ENCODE results near the gene DDX42. TPM values are rescaled to one million over a fixed set of nuclear protein-coding genes. Genes with fewer than 3 reads are reported as not detected.

DDX42 gene
- total and polyA plus RNA-seq, 2 of the 13 experiments (the other 11 are each of a cell fraction or from before 2014, with no cell fraction given) = 87.2 to 92.9 TPM

DNA sequence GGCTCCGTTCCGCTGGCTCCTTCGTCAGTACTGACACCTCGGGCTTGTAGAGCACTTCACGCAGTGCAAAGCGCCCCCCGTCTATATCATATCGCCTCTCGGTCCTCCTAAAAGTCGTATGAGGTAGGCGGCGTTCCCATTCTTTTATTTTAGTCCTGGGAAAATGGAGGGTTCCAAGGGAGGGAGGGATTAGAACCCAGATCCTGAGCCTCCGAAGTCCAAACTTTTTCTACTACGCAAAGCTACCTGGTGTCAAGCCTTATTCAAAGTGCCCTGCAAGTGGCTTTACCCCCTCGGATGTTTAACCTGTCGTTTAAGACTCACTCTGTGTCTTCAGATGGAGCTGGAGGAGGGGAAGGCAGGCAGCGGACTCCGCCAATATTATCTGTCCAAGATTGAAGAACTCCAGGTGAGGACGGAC is 53.8 kb downstream of the DDX42 start:
- peaks cover 45% of the 10 kb centered on the region for H3K79me2 ChIP-seq (ENCODE audit: insufficient read depth, low read length)
- H3K9ac ChIP-seq (ENCODE audit: insufficient read depth, low read depth, low read length) = peak overlapping the region; percentile 86
- peaks cover 31% of the 10 kb centered on the region for H3K4me1 ChIP-seq (ENCODE audit: insufficient read depth, low read length)
- intact Hi-C loops (cut with micrococcal nuclease; ENCODE audit: unreplicated experiment) (loop anchor here (1.0 to 5.0 kb wide), 4 partner anchors 13 to 87 kb away; partner anchors contain the start of genes CCDC47, DDX42 and STRADA), in situ Hi-C loops (cut with HindIII; ENCODE audit: extremely low pct_ligation_motif_present, low pct_unique_long_range_greater_than_20kb) (no loop called here)
- no peaks in the 10 kb centered on the region; a peak in 1 of 5 replicates for H3K27me3 ChIP-seq (ENCODE audit: control insufficient read depth in 1 of 2, insufficient read depth in 2 of 2, low read length in 2 of 2)
- no TSS peak for BruUV-seq (replicated peaks)
- H3K4me2 ChIP-seq (ENCODE audit: low read depth, low read length) = peak overlapping the region; percentile 81
- no peaks in the 10 kb centered on the region for H4K20me1 ChIP-seq (ENCODE audit: insufficient read depth, low read length)
- FAIRE-seq (no peak), DNase-seq (ENCODE audit: low spot score) (no peak), ATAC-seq (no peak)
- WGBS (ENCODE audit: low lambda C conversion rate) = 4% methylated on average over 19 of the region's 19 CpGs
- H2AFZ ChIP-seq (ENCODE audit: low read length) = no peak overlapping the region
- peak overlapping the region; percentile 84 to 98 (median 95) for H3K4me3 ChIP-seq (replicated peaks in 1 of 3; ENCODE audit: insufficient read depth in 1 of 3, low read depth in 2 of 3, low read length in 3 of 3)
- POLR2A ChIA-PET = interaction anchor here (0.8 to 3.5 kb wide), 5 partner anchors 9 to 55 kb away, joined by 4 to 37 read pairs (median 10); partner anchors contain the start of genes CCDC47 and DDX42
- peaks cover 47 to 68% of the 10 kb centered on the region in 2 experiments for H3K36me3 ChIP-seq (replicated peaks in 1 of 2; ENCODE audit: control insufficient read depth in 1 of 2, insufficient read depth in 2 of 2, low read length in 2 of 2)
- peak overlapping the region; percentile 91 for H3K27ac ChIP-seq (ENCODE audit: extremely low read length, insufficient read depth, low read length)
- no peaks in the 10 kb centered on the region for H3K9me3 ChIP-seq (ENCODE audit: low read length)
- CTCF ChIA-PET (ENCODE audit: low intra/inter-chr PET ratio, low total read pairs) = no interaction called here
- 0 out of 2 replicates have a peak, but pooled peaks have one; percentile 6 for TF ChIP-seq ZNF205 (CRISPR knock-in tag; IDR thresholded peaks at IDR 0.05)
- peak; percentile 8; the same call in 1 of the 2 replicates for TF ChIP-seq CCDC6 (CRISPR knock-in tag; IDR thresholded peaks at IDR 0.05)
- TF ChIP-seq AKAP8 (CRISPR knock-in tag; IDR thresholded peaks at IDR 0.05) = no peak
- TF ChIP-seq GZF1 (CRISPR knock-in tag; IDR thresholded peaks at IDR 0.05) = no peak
- TF ChIP-seq ZNF563 (CRISPR knock-in tag; IDR thresholded peaks at IDR 0.05) = peak; percentile 42; the same call in 1 of the 2 replicates
- TF ChIP-seq ARNT2 (CRISPR knock-in tag; IDR thresholded peaks at IDR 0.05; ENCODE audit: low read depth) = 0 out of 2 replicates have a peak, but pooled peaks have one; percentile 5
- 0 out of 2 replicates have a peak, but pooled peaks have one; percentile 42 for TF ChIP-seq ZNF180 (CRISPR knock-in tag; IDR thresholded peaks at IDR 0.05; ENCODE audit: borderline replicate concordance, low read depth)
- 0 out of 2 replicates have a peak, but pooled peaks have one; percentile 24 for TF ChIP-seq ZNF615 (CRISPR knock-in tag; IDR thresholded peaks at IDR 0.05; ENCODE audit: borderline replicate concordance)
- no peak for TF ChIP-seq ZNF550 (CRISPR knock-in tag; IDR thresholded peaks at IDR 0.05; ENCODE audit: borderline replicate concordance)
- TF ChIP-seq ZSCAN25 (CRISPR knock-in tag; IDR thresholded peaks at IDR 0.05) = no peak
- no peak for TF ChIP-seq MED8 (CRISPR knock-in tag; IDR thresholded peaks at IDR 0.05; ENCODE audit: insufficient replicate concordance)
- TF ChIP-seq, protein P1, sequence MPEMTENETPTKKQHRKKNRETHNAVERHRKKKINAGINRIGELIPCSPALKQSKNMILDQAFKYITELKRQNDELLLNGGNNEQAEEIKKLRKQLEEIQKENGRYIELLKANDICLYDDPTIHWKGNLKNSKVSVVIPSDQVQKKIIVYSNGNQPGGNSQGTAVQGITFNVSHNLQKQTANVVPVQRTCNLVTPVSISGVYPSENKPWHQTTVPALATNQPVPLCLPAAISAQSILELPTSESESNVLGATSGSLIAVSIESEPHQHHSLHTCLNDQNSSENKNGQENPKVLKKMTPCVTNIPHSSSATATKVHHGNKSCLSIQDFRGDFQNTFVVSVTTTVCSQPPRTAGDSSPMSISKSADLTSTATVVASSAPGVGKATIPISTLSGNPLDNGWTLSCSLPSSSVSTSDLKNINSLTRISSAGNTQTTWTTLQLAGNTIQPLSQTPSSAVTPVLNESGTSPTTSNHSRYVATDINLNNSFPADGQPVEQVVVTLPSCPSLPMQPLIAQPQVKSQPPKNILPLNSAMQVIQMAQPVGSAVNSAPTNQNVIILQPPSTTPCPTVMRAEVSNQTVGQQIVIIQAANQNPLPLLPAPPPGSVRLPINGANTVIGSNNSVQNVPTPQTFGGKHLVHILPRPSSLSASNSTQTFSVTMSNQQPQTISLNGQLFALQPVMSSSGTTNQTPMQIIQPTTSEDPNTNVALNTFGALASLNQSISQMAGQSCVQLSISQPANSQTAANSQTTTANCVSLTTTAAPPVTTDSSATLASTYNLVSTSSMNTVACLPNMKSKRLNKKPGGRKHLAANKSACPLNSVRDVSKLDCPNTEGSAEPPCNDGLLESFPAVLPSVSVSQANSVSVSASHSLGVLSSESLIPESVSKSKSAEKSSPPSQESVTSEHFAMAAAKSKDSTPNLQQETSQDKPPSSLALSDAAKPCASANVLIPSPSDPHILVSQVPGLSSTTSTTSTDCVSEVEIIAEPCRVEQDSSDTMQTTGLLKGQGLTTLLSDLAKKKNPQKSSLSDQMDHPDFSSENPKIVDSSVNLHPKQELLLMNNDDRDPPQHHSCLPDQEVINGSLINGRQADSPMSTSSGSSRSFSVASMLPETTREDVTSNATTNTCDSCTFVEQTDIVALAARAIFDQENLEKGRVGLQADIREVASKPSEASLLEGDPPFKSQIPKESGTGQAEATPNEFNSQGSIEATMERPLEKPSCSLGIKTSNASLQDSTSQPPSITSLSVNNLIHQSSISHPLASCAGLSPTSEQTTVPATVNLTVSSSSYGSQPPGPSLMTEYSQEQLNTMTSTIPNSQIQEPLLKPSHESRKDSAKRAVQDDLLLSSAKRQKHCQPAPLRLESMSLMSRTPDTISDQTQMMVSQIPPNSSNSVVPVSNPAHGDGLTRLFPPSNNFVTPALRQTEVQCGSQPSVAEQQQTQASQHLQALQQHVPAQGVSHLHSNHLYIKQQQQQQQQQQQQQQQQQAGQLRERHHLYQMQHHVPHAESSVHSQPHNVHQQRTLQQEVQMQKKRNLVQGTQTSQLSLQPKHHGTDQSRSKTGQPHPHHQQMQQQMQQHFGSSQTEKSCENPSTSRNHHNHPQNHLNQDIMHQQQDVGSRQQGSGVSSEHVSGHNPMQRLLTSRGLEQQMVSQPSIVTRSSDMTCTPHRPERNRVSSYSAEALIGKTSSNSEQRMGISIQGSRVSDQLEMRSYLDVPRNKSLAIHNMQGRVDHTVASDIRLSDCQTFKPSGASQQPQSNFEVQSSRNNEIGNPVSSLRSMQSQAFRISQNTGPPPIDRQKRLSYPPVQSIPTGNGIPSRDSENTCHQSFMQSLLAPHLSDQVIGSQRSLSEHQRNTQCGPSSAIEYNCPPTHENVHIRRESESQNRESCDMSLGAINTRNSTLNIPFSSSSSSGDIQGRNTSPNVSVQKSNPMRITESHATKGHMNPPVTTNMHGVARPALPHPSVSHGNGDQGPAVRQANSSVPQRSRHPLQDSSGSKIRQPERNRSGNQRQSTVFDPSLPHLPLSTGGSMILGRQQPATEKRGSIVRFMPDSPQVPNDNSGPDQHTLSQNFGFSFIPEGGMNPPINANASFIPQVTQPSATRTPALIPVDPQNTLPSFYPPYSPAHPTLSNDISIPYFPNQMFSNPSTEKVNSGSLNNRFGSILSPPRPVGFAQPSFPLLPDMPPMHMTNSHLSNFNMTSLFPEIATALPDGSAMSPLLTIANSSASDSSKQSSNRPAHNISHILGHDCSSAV (CRISPR knock-in tag; IDR thresholded peaks at IDR 0.05; ENCODE audit: borderline replicate concordance) = no peak
- TF ChIP-seq, protein P2, sequence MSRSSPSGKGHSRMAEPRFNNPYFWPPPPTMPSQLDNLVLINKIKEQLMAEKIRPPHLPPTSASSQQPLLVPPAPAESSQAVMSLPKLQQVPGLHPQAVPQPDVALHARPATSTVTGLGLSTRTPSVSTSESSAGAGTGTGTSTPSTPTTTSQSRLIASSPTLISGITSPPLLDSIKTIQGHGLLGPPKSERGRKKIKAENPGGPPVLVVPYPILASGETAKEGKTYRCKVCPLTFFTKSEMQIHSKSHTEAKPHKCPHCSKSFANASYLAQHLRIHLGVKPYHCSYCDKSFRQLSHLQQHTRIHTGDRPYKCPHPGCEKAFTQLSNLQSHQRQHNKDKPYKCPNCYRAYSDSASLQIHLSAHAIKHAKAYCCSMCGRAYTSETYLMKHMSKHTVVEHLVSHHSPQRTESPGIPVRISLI (CRISPR knock-in tag; IDR thresholded peaks at IDR 0.05; ENCODE audit: borderline replicate concordance) = no peak
- TF ChIP-seq MEIS2 (CRISPR knock-in tag; IDR thresholded peaks at IDR 0.05) = peak; percentile 6; the same call in 1 of the 2 replicates
